ENCODE data around the gene RAD51.

DNA sequence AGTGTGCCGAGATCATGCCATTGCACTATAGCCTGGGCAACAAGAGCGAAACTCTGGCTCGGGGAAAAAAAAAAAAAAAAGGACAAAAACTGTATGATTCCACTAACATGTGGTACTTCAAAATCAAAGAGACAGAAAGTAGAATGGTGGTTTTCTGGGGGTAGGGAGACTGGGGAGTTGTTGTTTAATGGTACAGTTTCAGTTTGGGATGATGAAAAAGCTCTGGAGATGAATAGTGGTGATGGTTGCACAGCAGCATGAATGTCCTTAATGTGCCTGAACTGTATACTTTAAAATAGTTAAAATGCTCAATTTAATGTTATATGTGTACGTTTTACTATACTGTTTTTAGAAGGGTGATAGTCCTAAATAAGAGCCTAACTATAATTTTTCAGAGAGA is 27.4 kb downstream of the RAD51 start:
- TF ChIP-seq, protein P1, sequence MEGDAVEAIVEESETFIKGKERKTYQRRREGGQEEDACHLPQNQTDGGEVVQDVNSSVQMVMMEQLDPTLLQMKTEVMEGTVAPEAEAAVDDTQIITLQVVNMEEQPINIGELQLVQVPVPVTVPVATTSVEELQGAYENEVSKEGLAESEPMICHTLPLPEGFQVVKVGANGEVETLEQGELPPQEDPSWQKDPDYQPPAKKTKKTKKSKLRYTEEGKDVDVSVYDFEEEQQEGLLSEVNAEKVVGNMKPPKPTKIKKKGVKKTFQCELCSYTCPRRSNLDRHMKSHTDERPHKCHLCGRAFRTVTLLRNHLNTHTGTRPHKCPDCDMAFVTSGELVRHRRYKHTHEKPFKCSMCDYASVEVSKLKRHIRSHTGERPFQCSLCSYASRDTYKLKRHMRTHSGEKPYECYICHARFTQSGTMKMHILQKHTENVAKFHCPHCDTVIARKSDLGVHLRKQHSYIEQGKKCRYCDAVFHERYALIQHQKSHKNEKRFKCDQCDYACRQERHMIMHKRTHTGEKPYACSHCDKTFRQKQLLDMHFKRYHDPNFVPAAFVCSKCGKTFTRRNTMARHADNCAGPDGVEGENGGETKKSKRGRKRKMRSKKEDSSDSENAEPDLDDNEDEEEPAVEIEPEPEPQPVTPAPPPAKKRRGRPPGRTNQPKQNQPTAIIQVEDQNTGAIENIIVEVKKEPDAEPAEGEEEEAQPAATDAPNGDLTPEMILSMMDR (IDR thresholded peaks at IDR 0.05; ENCODE audit: extremely low read depth in 1 of 2, insufficient read depth in 1 of 2, low read depth in 1 of 2, low read length in 2 of 2), result no peak
- no peak for TF ChIP-seq POLR2A (IDR thresholded peaks at IDR 0.05; ENCODE audit: low read depth, low read length)
- no peak for TF ChIP-seq POLR2AphosphoS5 (IDR thresholded peaks at IDR 0.05; ENCODE audit: insufficient read depth, low read depth, low read length)
- TF ChIP-seq EZH2 (IDR thresholded peaks at IDR 0.05; ENCODE audit: borderline replicate concordance, low read depth, low read length, severe bottlenecking), result no peak
- TF ChIP-seq FOS (IDR thresholded peaks at IDR 0.05; ENCODE audit: borderline replicate concordance, insufficient read depth, low read length), result no peak
